Endothelial cell of umbilical vein (primary cell): Measurements from ENCODE around the gene STK32C. TPM values are rescaled to one million over a fixed set of nuclear protein-coding genes. Genes with fewer than 3 reads are reported as not detected.

Experiments used
- BruUV-seq: library from RNA; stranded (reverse); fragments of 400-500 nt; replicated peaks from 2 replicates; lab custom pipeline; 2021; lab: Mats Ljungman, UMichigan
- CTCF ChIA-PET: fragments of 300-600, 350-600 bp; sonication (Branson Sonifier 250); formaldehyde crosslinking; loops from one replicate; lab custom pipeline; 2021; ENCODE audit warnings: antibody characterized with exemption, inconsistent platforms; lab: Charles Lee
- POLR2A ChIA-PET: fragments of 300-600, 350-600 bp; sonication (Branson Sonifier 250); formaldehyde crosslinking; loops from one replicate; lab custom pipeline; 2021; ENCODE audit warnings: antibody characterized with exemption, inconsistent platforms; lab: Charles Lee
- DNase-seq: peaks from one replicate; pipeline ENCODE4 v3.0.0-alpha.2; 2011; ENCODE audit warnings: low read depth, low spot score
- FAIRE-seq: peaks from 2 replicates; lab custom pipeline; 2011; peaks lifted over from hg19 to GRCh38; lab: Jason Lieb, UNC
- H2AFZ ChIP-seq: 2 replicates; pipeline ENCODE4 v1.6.0; 2012; ENCODE audit warnings: low read depth, low read length, control low read depth, inconsistent platforms
- H3K27ac ChIP-seq: 2 replicates; pipeline ENCODE4 v1.5.1; 2011; ENCODE audit warnings: low read depth, mild to moderate bottlenecking, control low read depth, low read length, moderate library complexity; ENCODE audit not compliant: insufficient read depth
- H3K27me3 ChIP-seq, 2 experiments: 2 replicates each; pipeline versions ENCODE4 v1.6.0 to v1.6.1; 2011; ENCODE audit warnings: low read length in 2 of 2, mixed read lengths in 1 of 2; ENCODE audit not compliant: control insufficient read depth in 2 of 2, insufficient read depth in 2 of 2
- H3K36me3 ChIP-seq, 2 experiments: 2 replicates in 1 of 2; 3 replicates in 1 of 2; pipeline ENCODE4 v1.5.1; 2011; ENCODE audit warnings: low read length in 2 of 2, mild to moderate bottlenecking in 1 of 2, moderate library complexity in 1 of 2; ENCODE audit not compliant: control insufficient read depth in 2 of 2, insufficient read depth in 2 of 2; ENCODE audit errors: extremely low read depth in 1 of 2
- H3K4me1 ChIP-seq: 3 replicates; pipeline ENCODE4 v1.5.1; 2011; ENCODE audit warnings: mild to moderate bottlenecking, low read length; ENCODE audit not compliant: control insufficient read depth, insufficient read depth; ENCODE audit errors: extremely low read depth
- H3K4me2 ChIP-seq: 2 replicates; pipeline ENCODE4 v1.6.1; 2011; ENCODE audit warnings: low read length, control low read depth, mixed read lengths; ENCODE audit not compliant: insufficient read depth
- H3K4me3 ChIP-seq, 3 experiments: fragments of 200-600 bp in 1 of 3; sonication (generic), shearing (Covaris generic) in 1 of 3; replicated peaks in 1 of 3; 2 replicates each; pipeline ENCODE4 v1.5.1; 2011 to 2016; ENCODE audit warnings: control low read depth in 3 of 3, low read length in 3 of 3, mild to moderate bottlenecking in 2 of 3, inconsistent platforms in 1 of 3, low read depth in 1 of 3, moderate library complexity in 1 of 3; ENCODE audit not compliant: insufficient read depth in 1 of 3
- H3K79me2 ChIP-seq: 2 replicates; pipeline ENCODE4 v1.6.0; 2012; ENCODE audit warnings: low read length, inconsistent platforms; ENCODE audit not compliant: control insufficient read depth, insufficient read depth
- H3K9ac ChIP-seq: replicated peaks from 2 replicates; pipeline ENCODE3; 2011; ENCODE audit warnings: low read length, control low read depth; ENCODE audit not compliant: insufficient read depth; ENCODE audit errors: extremely low read depth
- H3K9me1 ChIP-seq: replicated peaks from 3 replicates; pipeline ENCODE4 v1.6.0; 2011; ENCODE audit warnings: mild to moderate bottlenecking, low read length; ENCODE audit not compliant: control insufficient read depth, insufficient read depth; ENCODE audit errors: extremely low read depth
- H3K9me3 ChIP-seq: replicated peaks from 2 replicates; pipeline ENCODE4 v1.5.1; 2012; ENCODE audit warnings: low read length, inconsistent platforms; ENCODE audit not compliant: control insufficient read depth, insufficient read depth
- H4K20me1 ChIP-seq: replicated peaks from 2 replicates; pipeline ENCODE3; 2011; ENCODE audit warnings: mild to moderate bottlenecking, low read length; ENCODE audit not compliant: control insufficient read depth, insufficient read depth; ENCODE audit errors: extremely low read depth
- EZH2 ChIP-seq: IDR thresholded peaks from 2 replicates; pipeline ENCODE4 v1.6.1; 2012; ENCODE audit warnings: borderline replicate concordance, low read depth, mild to moderate bottlenecking, moderate library complexity, low read length, inconsistent platforms; ENCODE audit not compliant: severe bottlenecking
- FOS ChIP-seq: IDR thresholded peaks from 2 replicates; pipeline ENCODE4 v1.6.1; 2011; ENCODE audit warnings: mild to moderate bottlenecking, low read length, moderate library complexity, borderline replicate concordance; ENCODE audit not compliant: insufficient read depth
- GATA2 ChIP-seq: IDR thresholded peaks from 2 replicates; pipeline ENCODE4 v1.7.0; 2011; ENCODE audit warnings: low read depth, mild to moderate bottlenecking, moderate library complexity, mixed read lengths, low read length; ENCODE audit not compliant: insufficient read length, insufficient read depth
- JUN ChIP-seq: IDR thresholded peaks from 2 replicates; pipeline ENCODE4 v1.6.1; 2011; ENCODE audit warnings: borderline replicate concordance, low read depth; ENCODE audit not compliant: insufficient read length, insufficient read depth
- MYC ChIP-seq: IDR thresholded peaks from one replicate; pipeline ENCODE4 v1.6.1; 2011; ENCODE audit warnings: mild to moderate bottlenecking, low read depth, low read length
- POLR2A ChIP-seq: IDR thresholded peaks from 2 replicates; pipeline ENCODE4 v1.6.1; 2012; ENCODE audit warnings: low read depth, mild to moderate bottlenecking, control low read depth, low read length
- POLR2AphosphoS5 ChIP-seq: IDR thresholded peaks from 2 replicates; pipeline ENCODE4 v1.6.1; 2012; ENCODE audit warnings: low read depth, mild to moderate bottlenecking, control low read depth, low read length, moderate library complexity; ENCODE audit not compliant: insufficient read depth
- dilution Hi-C: fragments of 300-500 bp; cut with MboI; formaldehyde crosslinking; loops from one replicate; pipeline ENCODE4 v1.15.0; 2019; ENCODE audit warnings: low sequenced_read_pairs; ENCODE audit not compliant: extremely low pct_ligation_motif_present
- intact Hi-C: fragments of 100-400 bp; cut with micrococcal nuclease; formaldehyde crosslinking; loops from one replicate; pipeline ENCODE4 v1.10.0; 2022
- polyA plus RNA-seq, 4 experiments: library from polyadenylated mRNA; depleted of rRNA in 3 of 4; stranded (reverse) in 3 of 4; unstranded in 1 of 4; fragments of >200 nt; gene quantifications; 2 replicates each; pipeline versions ENCODE4 v1.2.1 to v1.2.3, GENCODE V29; 2011 to 2012; ENCODE audit warnings: missing spikeins in 1 of 4
- total RNA-seq: library from RNA; stranded (reverse); gene quantifications from 2 replicates; pipeline ENCODE4 v1.2.3, GENCODE V29; 2021
- TF ChIP-seq, protein P1 (sequence below), 2 donors: IDR thresholded peaks; 1 replicate in 1 of 2; 2 replicates in 1 of 2; pipeline ENCODE4 v1.5.1; 2011; ENCODE audit warnings: low read length in 2 of 2, mild to moderate bottlenecking in 2 of 2, moderate library complexity in 2 of 2, control low read depth in 1 of 2, inconsistent platforms in 1 of 2, low read depth in 1 of 2; ENCODE audit not compliant: insufficient read depth in 1 of 2; ENCODE audit errors: extremely low read depth in 1 of 2
- TF ChIP-seq, protein P2 (sequence below): IDR thresholded peaks from 2 replicates; pipeline ENCODE4 v1.6.1; 2011; ENCODE audit not compliant: insufficient read depth, insufficient read length

STK32C gene
- total and polyA plus RNA-seq, 2 donors (not counting 3 experiments of a cell fraction or from before 2014, with no cell fraction given): 5.4 to 14.1 TPM

DNA sequence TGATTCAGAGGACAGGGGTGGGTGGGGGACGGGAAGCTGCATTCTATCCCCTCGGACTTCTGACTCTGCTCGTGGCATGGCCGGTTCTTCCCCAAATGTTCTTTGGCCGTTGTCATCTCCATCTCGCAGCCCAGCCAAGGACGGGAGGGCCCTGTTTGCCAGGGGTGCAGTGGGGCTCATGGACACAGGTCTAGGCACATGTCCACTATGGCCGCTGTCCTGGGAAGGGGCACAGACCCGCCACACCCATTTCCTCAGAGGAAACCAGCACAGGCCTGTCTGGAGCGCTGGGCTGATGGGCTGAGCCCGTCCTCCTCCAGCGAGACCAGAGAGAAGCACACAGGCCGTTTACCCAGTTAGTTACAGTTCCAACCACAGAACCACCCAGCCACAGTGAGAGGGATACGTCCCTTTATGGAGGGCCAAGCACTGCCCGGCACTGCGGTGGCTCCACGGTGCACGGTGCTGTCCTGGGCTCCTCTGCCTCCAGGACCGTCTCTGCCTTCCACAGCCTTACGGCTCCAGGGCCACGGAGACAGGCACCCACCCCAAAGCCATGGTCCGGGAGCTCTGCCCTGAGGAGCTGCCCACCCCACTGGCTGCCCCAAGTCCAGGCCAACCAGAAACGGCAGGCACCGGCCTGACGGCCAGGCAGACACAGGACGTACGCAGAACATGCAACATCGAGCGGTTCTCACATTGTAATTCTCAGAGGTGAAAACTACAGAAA, 100.8 kb downstream of the STK32C start:
- ChIA-PET CTCF (no interaction called here), POLR2A (no interaction called here)
- Histone ChIP-seq H3K27ac (no peak overlapping the region), H3K9me3 (no peaks in the 10 kb centered on the region), H2AFZ (no peak overlapping the region), H3K4me2 (no peak overlapping the region), H3K36me3 (no peaks in the 10 kb centered on the region), H4K20me1 (no peaks in the 10 kb centered on the region), H3K4me3 (no peak overlapping the region), H3K4me1 (no peaks in the 10 kb centered on the region), H3K9ac (no peak overlapping the region), H3K27me3 (no peaks in the 10 kb centered on the region), H3K79me2 (no peaks in the 10 kb centered on the region), H3K9me1 (no peaks in the 10 kb centered on the region)
- DNase-seq (no peak), FAIRE-seq (no peak)
- dilution Hi-C loops (no loop called here), intact Hi-C loops (no loop called here)
- no peak for TF ChIP-seq EZH2
- TF ChIP-seq, protein P1, sequence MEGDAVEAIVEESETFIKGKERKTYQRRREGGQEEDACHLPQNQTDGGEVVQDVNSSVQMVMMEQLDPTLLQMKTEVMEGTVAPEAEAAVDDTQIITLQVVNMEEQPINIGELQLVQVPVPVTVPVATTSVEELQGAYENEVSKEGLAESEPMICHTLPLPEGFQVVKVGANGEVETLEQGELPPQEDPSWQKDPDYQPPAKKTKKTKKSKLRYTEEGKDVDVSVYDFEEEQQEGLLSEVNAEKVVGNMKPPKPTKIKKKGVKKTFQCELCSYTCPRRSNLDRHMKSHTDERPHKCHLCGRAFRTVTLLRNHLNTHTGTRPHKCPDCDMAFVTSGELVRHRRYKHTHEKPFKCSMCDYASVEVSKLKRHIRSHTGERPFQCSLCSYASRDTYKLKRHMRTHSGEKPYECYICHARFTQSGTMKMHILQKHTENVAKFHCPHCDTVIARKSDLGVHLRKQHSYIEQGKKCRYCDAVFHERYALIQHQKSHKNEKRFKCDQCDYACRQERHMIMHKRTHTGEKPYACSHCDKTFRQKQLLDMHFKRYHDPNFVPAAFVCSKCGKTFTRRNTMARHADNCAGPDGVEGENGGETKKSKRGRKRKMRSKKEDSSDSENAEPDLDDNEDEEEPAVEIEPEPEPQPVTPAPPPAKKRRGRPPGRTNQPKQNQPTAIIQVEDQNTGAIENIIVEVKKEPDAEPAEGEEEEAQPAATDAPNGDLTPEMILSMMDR (IDR thresholded peaks at IDR 0.05; ENCODE audit: extremely low read depth in 1 of 2, insufficient read depth in 1 of 2, low read depth in 1 of 2, low read length in 2 of 2): no peak
- TF ChIP-seq MYC: no peak
- no peak for TF ChIP-seq POLR2A
- no TSS peak for BruUV-seq

DNA sequence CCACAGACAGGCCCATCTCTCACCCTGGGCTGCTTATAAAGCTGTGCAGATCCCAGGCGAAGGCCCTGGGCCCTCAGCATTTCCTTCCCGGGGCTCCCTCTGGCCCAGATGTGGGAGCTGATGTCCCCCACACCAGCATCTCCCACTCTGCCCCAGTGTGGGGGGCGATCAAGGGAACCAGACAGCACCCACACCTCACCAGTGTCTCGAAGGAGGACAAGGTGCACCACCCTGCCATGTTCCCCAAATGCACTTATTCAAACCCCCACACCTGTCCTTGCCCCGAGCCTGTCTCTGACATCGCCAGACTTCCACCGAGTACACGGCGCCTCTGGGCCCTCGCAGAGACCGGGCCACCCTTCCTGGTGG, 101.4 kb downstream of the STK32C start:
- Histone ChIP-seq H3K27me3 (no peaks in the 10 kb centered on the region), H3K79me2 (no peaks in the 10 kb centered on the region), H3K9me3 (no peaks in the 10 kb centered on the region), H3K36me3 (no peaks in the 10 kb centered on the region), H3K9me1 (no peaks in the 10 kb centered on the region), H3K27ac (no peak overlapping the region), H2AFZ (no peak overlapping the region), H3K4me2 (no peak overlapping the region), H3K4me3 (no peak overlapping the region), H3K9ac (no peak overlapping the region), H4K20me1 (no peaks in the 10 kb centered on the region), H3K4me1 (no peaks in the 10 kb centered on the region)
- FAIRE-seq: no peak
- dilution Hi-C loops: no loop called here
- ChIA-PET POLR2A (no interaction called here), CTCF (no interaction called here)
- no peak for DNase-seq
- intact Hi-C loops: no loop called here
- TF ChIP-seq EZH2 (no peak), MYC (no peak), POLR2AphosphoS5 (no peak), GATA2 (no peak), POLR2A (no peak), JUN (no peak), FOS (no peak)
- TF ChIP-seq, protein P2, sequence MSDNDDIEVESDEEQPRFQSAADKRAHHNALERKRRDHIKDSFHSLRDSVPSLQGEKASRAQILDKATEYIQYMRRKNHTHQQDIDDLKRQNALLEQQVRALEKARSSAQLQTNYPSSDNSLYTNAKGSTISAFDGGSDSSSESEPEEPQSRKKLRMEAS: no peak
- BruUV-seq: no TSS peak
